Calu3 (cell line): ENCODE measurements around the gene SULT2B1. TPM values are rescaled to one million over a fixed set of nuclear protein-coding genes. Genes with fewer than 3 reads are reported as not detected.
A peak's percentile ranks its signal among the peaks of the same experiment; 100 is the strongest.

Experiments
- BruUV-seq: library from RNA; stranded (reverse); fragments of 400-500 nt; replicated peaks from 2 replicates; lab custom pipeline; 2021; lab: Mats Ljungman, UMichigan
- CTCF ChIA-PET: fragments of 300-600 bp; sonication (Branson Sonifier 250); formaldehyde crosslinking; loops from one replicate; lab custom pipeline; 2022; ENCODE audit warnings: antibody characterized with exemption; lab: Charles Lee
- DNase-seq: peaks from one replicate; pipeline ENCODE4 v3.0.0; 2022
- H3K27ac Mint-ChIP-seq: one replicate; pipeline ENCODE4 v1.8.0; 2022; ENCODE audit warnings: mixed read lengths; ENCODE audit not compliant: unreplicated experiment
- H3K27me3 Mint-ChIP-seq: one replicate; pipeline ENCODE4 v1.8.0; 2022; ENCODE audit warnings: mixed read lengths; ENCODE audit not compliant: unreplicated experiment
- H3K36me3 Mint-ChIP-seq: one replicate; pipeline ENCODE4 v1.8.0; 2022; ENCODE audit warnings: mild to moderate bottlenecking, moderate library complexity, mixed read lengths; ENCODE audit not compliant: insufficient read depth, unreplicated experiment
- H3K4me1 Mint-ChIP-seq: one replicate; pipeline ENCODE4 v1.8.0; 2022; ENCODE audit warnings: mild to moderate bottlenecking, low read depth, mixed read lengths; ENCODE audit not compliant: unreplicated experiment
- H3K4me3 Mint-ChIP-seq: one replicate; pipeline ENCODE4 v1.8.0; 2022; ENCODE audit warnings: mild to moderate bottlenecking, low read depth, moderate library complexity, mixed read lengths; ENCODE audit not compliant: unreplicated experiment
- H3K9me3 Mint-ChIP-seq: one replicate; pipeline ENCODE4 v1.8.0; 2022; ENCODE audit warnings: low read depth, mixed read lengths; ENCODE audit not compliant: unreplicated experiment
- intact Hi-C: fragments of 100-400 bp; cut with micrococcal nuclease; formaldehyde crosslinking; loops from one replicate; pipeline ENCODE4 v1.10.0; 2022; ENCODE audit not compliant: unreplicated experiment
- total RNA-seq: library from RNA; stranded (reverse); gene quantifications from 2 replicates; pipeline ENCODE4 v1.2.3, GENCODE V29; 2022
- TF ChIP-seq, protein P1 (sequence below): fragments of 200-600 bp; IDR thresholded peaks from one replicate; pipeline ENCODE4 v1.8.0; 2022; ENCODE audit warnings: antibody characterized with exemption; ENCODE audit not compliant: unreplicated experiment

The SULT2B1 gene
- total RNA-seq, 1 experiment from 2014 or later: not detected

DNA sequence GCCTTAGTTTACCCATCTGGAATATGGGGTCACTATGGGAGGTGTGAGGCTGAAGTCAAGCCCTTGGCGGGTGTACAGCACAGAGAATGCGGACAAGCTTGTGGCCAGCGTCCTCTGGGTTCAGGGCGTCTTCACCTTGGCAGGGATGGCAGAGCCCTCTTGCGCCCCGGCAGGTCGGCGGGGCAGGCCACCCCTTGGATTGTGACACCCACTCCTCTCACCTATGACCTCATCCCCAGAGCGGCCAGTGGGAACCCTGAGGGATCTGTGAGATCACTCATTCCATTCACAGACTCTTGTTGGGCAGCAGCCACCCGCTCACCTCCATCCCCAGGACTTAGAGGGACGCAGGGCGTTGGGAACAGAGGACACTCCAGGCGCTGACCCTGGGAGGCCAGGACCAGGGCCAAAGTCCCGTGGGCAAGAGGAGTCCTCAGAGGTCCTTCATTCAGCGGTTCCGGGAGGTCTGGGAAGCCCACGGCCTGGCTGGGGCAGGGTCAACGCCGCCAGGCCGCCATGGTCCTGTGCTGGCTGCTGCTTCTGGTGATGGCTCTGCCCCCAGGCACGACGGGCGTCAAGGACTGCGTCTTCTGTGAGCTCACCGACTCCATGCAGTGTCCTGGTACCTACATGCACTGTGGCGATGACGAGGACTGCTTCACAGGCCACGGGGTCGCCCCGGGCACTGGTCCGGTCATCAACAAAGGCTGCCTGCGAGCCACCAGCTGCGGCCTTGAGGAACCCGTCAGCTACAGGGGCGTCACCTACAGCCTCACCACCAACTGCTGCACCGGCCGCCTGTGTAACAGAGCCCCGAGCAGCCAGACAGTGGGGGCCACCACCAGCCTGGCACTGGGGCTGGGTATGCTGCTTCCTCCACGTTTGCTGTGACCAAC lies 54.7 kb downstream of the SULT2B1 start, which contains the start of gene SPACA4:
SPACA4 (plus strand) TSS at position 280 of the 896 bp plus-strand sequence; CDS start at position 517, 237 bp downstream.
- CTCF ChIA-PET: interaction anchor here (1.2 kb wide), 2 partner anchors 14 to 119 kb away, joined by 3 to 6 read pairs; no protein-coding TSS in a partner anchor
- H3K27me3 Mint-ChIP-seq: no peaks in the 10 kb centered on the region
- H3K4me3 Mint-ChIP-seq: no peak within 1 kb of the TSS
- H3K27ac Mint-ChIP-seq: no peak within 1 kb of the TSS
- no TSS peak for BruUV-seq
- intact Hi-C loops: no loop called here
- TF ChIP-seq, protein P1, sequence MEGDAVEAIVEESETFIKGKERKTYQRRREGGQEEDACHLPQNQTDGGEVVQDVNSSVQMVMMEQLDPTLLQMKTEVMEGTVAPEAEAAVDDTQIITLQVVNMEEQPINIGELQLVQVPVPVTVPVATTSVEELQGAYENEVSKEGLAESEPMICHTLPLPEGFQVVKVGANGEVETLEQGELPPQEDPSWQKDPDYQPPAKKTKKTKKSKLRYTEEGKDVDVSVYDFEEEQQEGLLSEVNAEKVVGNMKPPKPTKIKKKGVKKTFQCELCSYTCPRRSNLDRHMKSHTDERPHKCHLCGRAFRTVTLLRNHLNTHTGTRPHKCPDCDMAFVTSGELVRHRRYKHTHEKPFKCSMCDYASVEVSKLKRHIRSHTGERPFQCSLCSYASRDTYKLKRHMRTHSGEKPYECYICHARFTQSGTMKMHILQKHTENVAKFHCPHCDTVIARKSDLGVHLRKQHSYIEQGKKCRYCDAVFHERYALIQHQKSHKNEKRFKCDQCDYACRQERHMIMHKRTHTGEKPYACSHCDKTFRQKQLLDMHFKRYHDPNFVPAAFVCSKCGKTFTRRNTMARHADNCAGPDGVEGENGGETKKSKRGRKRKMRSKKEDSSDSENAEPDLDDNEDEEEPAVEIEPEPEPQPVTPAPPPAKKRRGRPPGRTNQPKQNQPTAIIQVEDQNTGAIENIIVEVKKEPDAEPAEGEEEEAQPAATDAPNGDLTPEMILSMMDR: no peak
- no peaks in the 10 kb centered on the region for H3K9me3 Mint-ChIP-seq
- DNase-seq: no peak
- peaks cover 10% of the 10 kb centered on the region for H3K36me3 Mint-ChIP-seq
- H3K4me1 Mint-ChIP-seq: no peaks in the 10 kb centered on the region

DNA sequence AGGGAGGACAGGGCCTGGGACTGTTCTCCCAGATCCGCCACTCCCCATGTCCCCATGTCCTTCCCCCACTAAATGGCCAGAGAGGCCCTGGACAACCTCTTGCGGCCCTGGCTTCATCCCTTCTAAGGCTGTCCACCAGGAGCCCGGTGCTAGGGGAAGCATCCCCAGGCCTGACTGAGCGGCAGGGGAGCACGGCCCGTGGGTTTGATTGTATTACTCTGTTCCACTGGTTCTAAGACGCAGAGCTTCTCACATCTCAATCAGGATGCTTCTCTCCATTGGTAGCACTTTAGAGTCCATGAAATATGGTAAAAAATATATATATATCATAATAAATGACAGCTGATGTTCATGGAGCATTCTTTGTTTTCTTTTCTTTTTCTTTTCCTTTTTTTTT lies 55.4 kb downstream of the SULT2B1 start:
- H3K36me3 Mint-ChIP-seq: peaks cover 6% of the 10 kb centered on the region

DNA sequence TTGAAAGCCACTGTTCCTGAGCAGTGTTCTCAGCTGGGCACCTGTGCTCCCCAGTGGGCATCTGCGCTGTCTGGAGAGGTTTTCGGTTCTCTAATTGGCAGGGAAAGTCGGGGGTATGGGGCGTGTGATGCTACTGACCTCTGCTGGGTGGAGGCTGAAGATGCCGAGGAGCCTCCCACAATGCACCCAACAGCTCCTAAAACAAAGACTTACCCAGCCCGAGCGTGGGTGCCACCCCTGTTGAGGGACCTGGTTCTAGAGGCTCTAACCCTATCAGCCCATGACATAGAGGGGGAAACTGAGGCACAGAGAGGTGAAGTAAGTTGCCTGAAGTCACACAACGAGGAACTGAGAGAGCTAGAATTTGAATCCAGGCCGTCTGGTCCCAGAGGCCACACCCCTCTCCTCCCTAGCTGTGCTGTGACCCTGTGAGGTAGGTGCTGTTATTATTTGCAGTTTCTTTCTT lies 56.9 kb downstream of the SULT2B1 start:
- TF ChIP-seq, protein P1: peak; percentile 54
- Mint-ChIP-seq H3K9me3 (no peaks in the 10 kb centered on the region), H3K27ac (no peak overlapping the region), H3K4me3 (no peak overlapping the region), H3K4me1 (peaks cover 6% of the 10 kb centered on the region), H3K27me3 (no peaks in the 10 kb centered on the region), H3K36me3 (peaks cover 14% of the 10 kb centered on the region)
- CTCF ChIA-PET: interaction anchor here (0.6 to 1.8 kb wide), 17 partner anchors 8 to 438 kb away, joined by 3 to 13 read pairs (median 4); partner anchors contain the start of genes KDELR1, RPL18, SPHK2 and ZSWIM9
- no TSS peak for BruUV-seq
- intact Hi-C loops: no loop called here
- peak; percentile 66 for DNase-seq

More for the DNA sequence above, 55.4 kb downstream of the SULT2B1 start:
- no peaks in the 10 kb centered on the region for H3K9me3 Mint-ChIP-seq
- TF ChIP-seq, protein P1: no peak
- H3K4me3 Mint-ChIP-seq: no peak overlapping the region
- no peaks in the 10 kb centered on the region for H3K4me1 Mint-ChIP-seq
- H3K27ac Mint-ChIP-seq: no peak overlapping the region
- CTCF ChIA-PET: no interaction called here
- no peak for DNase-seq
- no peaks in the 10 kb centered on the region for H3K27me3 Mint-ChIP-seq
- no TSS peak for BruUV-seq
- intact Hi-C loops: no loop called here

DNA sequence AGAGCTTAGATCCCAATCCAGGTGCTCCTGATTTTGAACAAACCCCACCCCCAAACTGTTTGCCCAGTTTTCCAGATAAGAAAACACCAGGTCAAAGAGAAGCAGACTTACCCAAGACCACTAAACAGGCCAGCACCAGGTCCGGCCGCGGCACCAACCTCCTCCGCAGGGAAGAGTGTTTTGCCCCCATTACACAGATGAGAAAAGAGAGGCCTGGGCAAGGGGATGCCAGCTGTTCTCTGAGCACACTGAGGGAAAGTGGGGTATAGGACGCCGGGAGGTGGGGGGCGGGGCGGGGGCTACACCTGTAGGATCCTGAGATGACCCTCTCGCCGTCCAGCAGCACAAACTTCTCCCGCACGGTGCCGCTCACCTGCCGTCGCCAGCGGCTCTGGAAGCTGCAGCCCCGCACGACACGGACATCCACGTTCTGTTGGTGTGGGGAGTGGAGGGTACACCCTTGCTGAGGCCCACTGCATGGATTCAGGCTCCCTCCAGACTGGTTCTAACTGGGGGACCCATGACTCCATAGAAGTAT lies 57.7 kb downstream of the SULT2B1 start:
- TF ChIP-seq, protein P1: no peak
- DNase-seq: no peak
- H3K36me3 Mint-ChIP-seq: peaks cover 22% of the 10 kb centered on the region
- no peak overlapping the region for H3K4me3 Mint-ChIP-seq
- H3K27ac Mint-ChIP-seq: no peak overlapping the region
- H3K27me3 Mint-ChIP-seq: no peaks in the 10 kb centered on the region
- no peaks in the 10 kb centered on the region for H3K9me3 Mint-ChIP-seq
- BruUV-seq: no TSS peak
- peaks cover 14% of the 10 kb centered on the region for H3K4me1 Mint-ChIP-seq
- CTCF ChIA-PET: interaction anchor here (0.6 to 1.8 kb wide), 7 partner anchors 9 to 276 kb away, joined by 3 to 13 read pairs (median 5); partner anchors contain the start of genes RPL18 and SPHK2
- intact Hi-C loops: no loop called here
